ENCODE measurements around the gene SORCS1. TPM values are rescaled to one million over a fixed set of nuclear protein-coding genes. Genes with fewer than 3 reads are reported as not detected.

SORCS1 gene
- polyA plus RNA-seq, 1 of the 3 experiments (the other 2 are of a cell fraction) = 0.66 TPM

DNA sequence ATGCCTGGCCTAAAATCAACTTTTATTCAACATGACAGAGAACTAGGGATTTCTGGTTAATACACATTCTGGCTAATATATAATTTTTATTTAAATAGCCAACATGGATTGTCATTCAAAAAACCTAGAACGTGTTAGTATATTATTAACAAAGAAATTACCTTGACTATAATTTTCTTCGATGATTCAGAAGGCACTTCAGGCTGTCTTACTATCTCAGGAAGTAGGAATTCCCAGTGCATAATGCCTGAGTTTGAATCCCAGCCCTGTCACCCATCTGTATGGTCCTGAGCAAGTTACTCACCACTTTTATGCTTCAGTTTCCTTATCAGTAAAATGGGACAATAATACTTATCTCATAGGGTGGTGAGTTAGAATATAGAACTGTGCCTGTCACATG, 106.2 kb downstream of the SORCS1 start:
- POLR2A ChIA-PET = no interaction called here
- no peaks in the 10 kb centered on the region for H3K36me3 ChIP-seq (replicated peaks in 1 of 2; ENCODE audit: control insufficient read depth in 1 of 2, insufficient read depth in 2 of 2, low read length in 1 of 2)

More for the DNA sequence above, 106.2 kb downstream of the SORCS1 start:
- Histone ChIP-seq H3K79me2 (ENCODE audit: insufficient read depth) (no peaks in the 10 kb centered on the region), H2AFZ (ENCODE audit: low read depth) (no peak overlapping the region), H4K20me1 (ENCODE audit: insufficient read depth) (no peaks in the 10 kb centered on the region), H3K27me3 (ENCODE audit: insufficient read depth) (no peaks in the 10 kb centered on the region), H3K9ac (no peak overlapping the region), H3K4me1 (ENCODE audit: control insufficient read depth in 1 of 2, insufficient read depth in 2 of 2, low read depth in 1 of 2, low read length in 1 of 2) (peaks cover 0 to 37% of the 10 kb centered on the region in 2 experiments; a peak in 2 of 4 replicates), H3K9me2 (no peaks in the 10 kb centered on the region), H3K4me2 (no peak overlapping the region), H3K4me3 (ENCODE audit: low read depth in 2 of 2, low read length in 1 of 2) (no peak overlapping the region), H3K27ac (ENCODE audit: low read depth in 2 of 2, low read length in 1 of 2) (no peak overlapping the region; a peak in 1 of 4 replicates), H3F3A (replicated peaks; ENCODE audit: insufficient read depth) (no peaks in the 10 kb centered on the region), H3K9me3 (no peaks in the 10 kb centered on the region)
- no peak for TF ChIP-seq JUND (IDR thresholded peaks at IDR 0.05)
- TF ChIP-seq, protein P1, sequence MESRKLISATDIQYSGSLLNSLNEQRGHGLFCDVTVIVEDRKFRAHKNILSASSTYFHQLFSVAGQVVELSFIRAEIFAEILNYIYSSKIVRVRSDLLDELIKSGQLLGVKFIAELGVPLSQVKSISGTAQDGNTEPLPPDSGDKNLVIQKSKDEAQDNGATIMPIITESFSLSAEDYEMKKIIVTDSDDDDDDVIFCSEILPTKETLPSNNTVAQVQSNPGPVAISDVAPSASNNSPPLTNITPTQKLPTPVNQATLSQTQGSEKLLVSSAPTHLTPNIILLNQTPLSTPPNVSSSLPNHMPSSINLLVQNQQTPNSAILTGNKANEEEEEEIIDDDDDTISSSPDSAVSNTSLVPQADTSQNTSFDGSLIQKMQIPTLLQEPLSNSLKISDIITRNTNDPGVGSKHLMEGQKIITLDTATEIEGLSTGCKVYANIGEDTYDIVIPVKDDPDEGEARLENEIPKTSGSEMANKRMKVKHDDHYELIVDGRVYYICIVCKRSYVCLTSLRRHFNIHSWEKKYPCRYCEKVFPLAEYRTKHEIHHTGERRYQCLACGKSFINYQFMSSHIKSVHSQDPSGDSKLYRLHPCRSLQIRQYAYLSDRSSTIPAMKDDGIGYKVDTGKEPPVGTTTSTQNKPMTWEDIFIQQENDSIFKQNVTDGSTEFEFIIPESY (IDR thresholded peaks at IDR 0.05; ENCODE audit: borderline replicate concordance, low read depth) = no peak
- TF ChIP-seq SIN3A (IDR thresholded peaks at IDR 0.05; ENCODE audit: borderline replicate concordance, low read depth, low read length) = no peak
- no peak for TF ChIP-seq NFIC (IDR thresholded peaks at IDR 0.05; ENCODE audit: borderline replicate concordance)
- TF ChIP-seq EZH2phosphoT487 (IDR thresholded peaks at IDR 0.05; ENCODE audit: borderline replicate concordance, low read depth) = no peak
- TF ChIP-seq FOXJ3 (CRISPR knock-in tag; IDR thresholded peaks at IDR 0.05) = no peak
- TF ChIP-seq CHD2 (IDR thresholded peaks at IDR 0.05; ENCODE audit: low read length, partially characterized antibody) = no peak
- TF ChIP-seq, protein P2, sequence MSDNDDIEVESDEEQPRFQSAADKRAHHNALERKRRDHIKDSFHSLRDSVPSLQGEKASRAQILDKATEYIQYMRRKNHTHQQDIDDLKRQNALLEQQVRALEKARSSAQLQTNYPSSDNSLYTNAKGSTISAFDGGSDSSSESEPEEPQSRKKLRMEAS (IDR thresholded peaks at IDR 0.05; ENCODE audit: low read depth) = no peak
- TF ChIP-seq YY1 (IDR thresholded peaks at IDR 0.05; ENCODE audit: low read depth) = no peak
- no peak for TF ChIP-seq TCF12 (IDR thresholded peaks at IDR 0.05)
- TF ChIP-seq, protein P3, sequence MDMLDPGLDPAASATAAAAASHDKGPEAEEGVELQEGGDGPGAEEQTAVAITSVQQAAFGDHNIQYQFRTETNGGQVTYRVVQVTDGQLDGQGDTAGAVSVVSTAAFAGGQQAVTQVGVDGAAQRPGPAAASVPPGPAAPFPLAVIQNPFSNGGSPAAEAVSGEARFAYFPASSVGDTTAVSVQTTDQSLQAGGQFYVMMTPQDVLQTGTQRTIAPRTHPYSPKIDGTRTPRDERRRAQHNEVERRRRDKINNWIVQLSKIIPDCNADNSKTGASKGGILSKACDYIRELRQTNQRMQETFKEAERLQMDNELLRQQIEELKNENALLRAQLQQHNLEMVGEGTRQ (IDR thresholded peaks at IDR 0.05; ENCODE audit: borderline replicate concordance, low read depth, low read length) = no peak
- TF ChIP-seq, protein P4, sequence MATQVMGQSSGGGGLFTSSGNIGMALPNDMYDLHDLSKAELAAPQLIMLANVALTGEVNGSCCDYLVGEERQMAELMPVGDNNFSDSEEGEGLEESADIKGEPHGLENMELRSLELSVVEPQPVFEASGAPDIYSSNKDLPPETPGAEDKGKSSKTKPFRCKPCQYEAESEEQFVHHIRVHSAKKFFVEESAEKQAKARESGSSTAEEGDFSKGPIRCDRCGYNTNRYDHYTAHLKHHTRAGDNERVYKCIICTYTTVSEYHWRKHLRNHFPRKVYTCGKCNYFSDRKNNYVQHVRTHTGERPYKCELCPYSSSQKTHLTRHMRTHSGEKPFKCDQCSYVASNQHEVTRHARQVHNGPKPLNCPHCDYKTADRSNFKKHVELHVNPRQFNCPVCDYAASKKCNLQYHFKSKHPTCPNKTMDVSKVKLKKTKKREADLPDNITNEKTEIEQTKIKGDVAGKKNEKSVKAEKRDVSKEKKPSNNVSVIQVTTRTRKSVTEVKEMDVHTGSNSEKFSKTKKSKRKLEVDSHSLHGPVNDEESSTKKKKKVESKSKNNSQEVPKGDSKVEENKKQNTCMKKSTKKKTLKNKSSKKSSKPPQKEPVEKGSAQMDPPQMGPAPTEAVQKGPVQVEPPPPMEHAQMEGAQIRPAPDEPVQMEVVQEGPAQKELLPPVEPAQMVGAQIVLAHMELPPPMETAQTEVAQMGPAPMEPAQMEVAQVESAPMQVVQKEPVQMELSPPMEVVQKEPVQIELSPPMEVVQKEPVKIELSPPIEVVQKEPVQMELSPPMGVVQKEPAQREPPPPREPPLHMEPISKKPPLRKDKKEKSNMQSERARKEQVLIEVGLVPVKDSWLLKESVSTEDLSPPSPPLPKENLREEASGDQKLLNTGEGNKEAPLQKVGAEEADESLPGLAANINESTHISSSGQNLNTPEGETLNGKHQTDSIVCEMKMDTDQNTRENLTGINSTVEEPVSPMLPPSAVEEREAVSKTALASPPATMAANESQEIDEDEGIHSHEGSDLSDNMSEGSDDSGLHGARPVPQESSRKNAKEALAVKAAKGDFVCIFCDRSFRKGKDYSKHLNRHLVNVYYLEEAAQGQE (IDR thresholded peaks at IDR 0.05; ENCODE audit: low read depth, low read length) = no peak
- no peak for TF ChIP-seq RXRA (IDR thresholded peaks at IDR 0.05; ENCODE audit: borderline replicate concordance, low read depth)
- TF ChIP-seq SMC3 (IDR thresholded peaks at IDR 0.05; ENCODE audit: low read depth, low read length) = no peak
- no peak for TF ChIP-seq ELF1 (IDR thresholded peaks at IDR 0.05)
- TF ChIP-seq GABPA (IDR thresholded peaks at IDR 0.05; ENCODE audit: low read depth) = no peak
- no peak for DNase-seq
- 45% methylated on average over 2 of the region's 2 CpGs for WGBS (ENCODE audit: low lambda C conversion rate)
- CTCF ChIA-PET = no interaction called here
